ENCODE results near the gene TBX19. TPM values are rescaled to one million over a fixed set of nuclear protein-coding genes. Genes with fewer than 3 reads are reported as not detected.

The TBX19 gene
- total RNA-seq: 2.7 and 4.7 TPM in 2 replicates

DNA sequence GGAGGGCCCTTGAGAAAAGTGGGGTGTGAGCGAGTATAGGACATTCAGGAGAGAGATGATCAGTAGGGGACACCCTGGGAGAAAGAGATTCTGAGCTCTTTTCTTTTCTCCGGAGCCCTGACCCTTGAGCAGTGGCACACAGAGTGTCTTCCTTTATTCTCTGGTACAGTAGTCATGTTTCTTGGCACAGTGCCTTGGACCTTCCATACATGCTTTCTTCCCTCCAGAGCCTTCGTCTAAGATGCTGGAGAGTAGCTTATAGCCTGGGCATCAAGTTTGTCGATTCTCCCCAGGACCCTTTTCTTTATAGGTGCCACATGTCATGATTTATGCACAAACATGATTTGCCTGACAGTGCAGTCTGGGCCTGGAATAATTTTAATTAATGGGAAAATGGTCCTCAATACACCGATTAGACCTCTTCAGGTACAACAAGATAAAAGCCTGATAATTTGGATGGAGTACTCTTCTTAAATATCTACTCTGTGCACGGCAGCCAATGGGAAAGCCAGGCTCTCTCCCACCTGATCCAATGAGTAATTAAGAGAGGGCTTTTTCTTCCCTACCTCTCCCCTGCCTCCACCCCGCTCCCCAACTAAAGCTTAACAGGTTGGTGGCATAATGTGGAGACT is at the start of gene TBX19:
TBX19 (plus strand) TSS at position 582 of the 632 bp plus-strand sequence. CDS start 214 bp downstream, outside the sequence.
- Mint-ChIP-seq H3K4me3 (no peak within 1 kb of the TSS), H3K4me1 (no peaks in the 10 kb centered on the region), H3K9me3 (peaks cover 6% of the 10 kb centered on the region), H3K36me3 (ENCODE audit: low read depth) (peaks cover 17% of the 10 kb centered on the region), H3K27ac (no peak within 1 kb of the TSS), H3K27me3 (no peaks in the 10 kb centered on the region)
- DNase-seq: no peak
- intact Hi-C loops (cut with micrococcal nuclease): no loop called here
- ChIA-PET CTCF (interaction anchor here (1.1 kb wide), 1 partner anchor 45 kb away, joined by 3 read pairs; no protein-coding TSS in a partner anchor), POLR2A (no interaction called here)
- TF ChIP-seq, protein P1, sequence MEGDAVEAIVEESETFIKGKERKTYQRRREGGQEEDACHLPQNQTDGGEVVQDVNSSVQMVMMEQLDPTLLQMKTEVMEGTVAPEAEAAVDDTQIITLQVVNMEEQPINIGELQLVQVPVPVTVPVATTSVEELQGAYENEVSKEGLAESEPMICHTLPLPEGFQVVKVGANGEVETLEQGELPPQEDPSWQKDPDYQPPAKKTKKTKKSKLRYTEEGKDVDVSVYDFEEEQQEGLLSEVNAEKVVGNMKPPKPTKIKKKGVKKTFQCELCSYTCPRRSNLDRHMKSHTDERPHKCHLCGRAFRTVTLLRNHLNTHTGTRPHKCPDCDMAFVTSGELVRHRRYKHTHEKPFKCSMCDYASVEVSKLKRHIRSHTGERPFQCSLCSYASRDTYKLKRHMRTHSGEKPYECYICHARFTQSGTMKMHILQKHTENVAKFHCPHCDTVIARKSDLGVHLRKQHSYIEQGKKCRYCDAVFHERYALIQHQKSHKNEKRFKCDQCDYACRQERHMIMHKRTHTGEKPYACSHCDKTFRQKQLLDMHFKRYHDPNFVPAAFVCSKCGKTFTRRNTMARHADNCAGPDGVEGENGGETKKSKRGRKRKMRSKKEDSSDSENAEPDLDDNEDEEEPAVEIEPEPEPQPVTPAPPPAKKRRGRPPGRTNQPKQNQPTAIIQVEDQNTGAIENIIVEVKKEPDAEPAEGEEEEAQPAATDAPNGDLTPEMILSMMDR (IDR thresholded peaks at IDR 0.05): no peak
- no peak for ATAC-seq (ENCODE audit: low read depth)

DNA sequence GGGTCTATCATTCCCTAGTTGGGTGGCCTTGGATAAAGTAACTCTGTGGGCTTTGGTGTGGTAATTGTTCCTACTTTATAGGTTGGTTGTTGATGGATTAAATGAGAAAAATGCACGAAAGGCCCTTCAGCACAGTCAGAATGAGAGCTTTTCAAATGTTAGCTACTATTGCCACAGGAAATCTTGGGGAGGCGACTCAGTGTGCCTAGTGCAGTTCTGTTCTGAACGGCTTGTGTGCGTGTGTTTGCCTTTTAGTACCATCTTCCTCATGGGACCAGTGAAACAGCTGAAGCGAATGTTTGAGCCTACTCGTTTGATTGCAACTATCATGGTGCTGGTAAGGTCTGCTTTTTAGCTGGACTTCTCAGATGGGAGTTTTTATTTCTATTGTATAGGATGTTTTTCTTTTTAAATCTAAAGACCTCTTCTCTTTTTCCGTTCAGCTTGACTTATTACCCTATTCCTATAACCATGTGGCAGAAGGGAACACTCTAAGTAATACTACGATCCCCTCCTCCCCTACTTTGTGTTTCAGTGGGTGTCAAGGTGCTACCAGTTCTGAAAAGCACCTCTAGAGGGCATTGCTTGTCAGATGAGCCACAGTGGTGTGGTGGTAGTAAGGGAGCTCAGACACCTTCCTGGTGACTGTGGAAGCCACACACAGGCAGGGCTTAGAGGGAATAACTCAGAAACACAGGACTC is 45.7 kb upstream of the TBX19 start:
- intact Hi-C loops (cut with micrococcal nuclease): loop anchor here (2.0 kb wide), 1 partner anchor 32 kb away; no protein-coding TSS in a partner anchor

GRCh38 chr1:168235548-168235885 is 45.2 kb upstream of the TBX19 start:
- POLR2A ChIA-PET: interaction anchor here (2.0 kb wide), 1 partner anchor 9 kb away, joined by 9 read pairs; the partner anchor contains the start of gene SFT2D2
- Mint-ChIP-seq H3K4me3 (no peak overlapping the region), H3K36me3 (ENCODE audit: low read depth) (peaks cover 95% of the 10 kb centered on the region), H3K4me1 (peaks cover 36% of the 10 kb centered on the region), H3K27ac (no peak overlapping the region), H3K27me3 (no peaks in the 10 kb centered on the region), H3K9me3 (no peaks in the 10 kb centered on the region)
- CTCF ChIA-PET: interaction anchor here (1.1 to 2.2 kb wide), 3 partner anchors 10 to 107 kb away, joined by 3 to 16 read pairs (median 9); partner anchors contain the start of gene SFT2D2
- no peak for DNase-seq
- ATAC-seq (ENCODE audit: low read depth): no peak
- TF ChIP-seq, protein P1 (IDR thresholded peaks at IDR 0.05): no peak
- intact Hi-C loops (cut with micrococcal nuclease): loop anchor here (2.0 kb wide), 1 partner anchor 33 kb away; no protein-coding TSS in a partner anchor

More for the DNA sequence above, 45.7 kb upstream of the TBX19 start:
- DNase-seq: no peak
- Mint-ChIP-seq H3K9me3 (no peaks in the 10 kb centered on the region), H3K36me3 (ENCODE audit: low read depth) (peaks cover 94% of the 10 kb centered on the region), H3K4me3 (no peak overlapping the region), H3K27me3 (no peaks in the 10 kb centered on the region), H3K27ac (no peak overlapping the region), H3K4me1 (peaks cover 38% of the 10 kb centered on the region)
- TF ChIP-seq, protein P1 (IDR thresholded peaks at IDR 0.05): no peak
- ATAC-seq (ENCODE audit: low read depth): peak; percentile 92
- ChIA-PET CTCF (interaction anchor here (0.6 to 2.2 kb wide), 4 partner anchors 9 to 108 kb away, joined by 3 to 16 read pairs (median 6); partner anchors contain the start of gene SFT2D2), POLR2A (interaction anchor here (0.7 to 2.0 kb wide), 2 partner anchors 9 to 1396 kb away, joined by 4 to 9 read pairs; partner anchors contain the start of gene SFT2D2)

DNA sequence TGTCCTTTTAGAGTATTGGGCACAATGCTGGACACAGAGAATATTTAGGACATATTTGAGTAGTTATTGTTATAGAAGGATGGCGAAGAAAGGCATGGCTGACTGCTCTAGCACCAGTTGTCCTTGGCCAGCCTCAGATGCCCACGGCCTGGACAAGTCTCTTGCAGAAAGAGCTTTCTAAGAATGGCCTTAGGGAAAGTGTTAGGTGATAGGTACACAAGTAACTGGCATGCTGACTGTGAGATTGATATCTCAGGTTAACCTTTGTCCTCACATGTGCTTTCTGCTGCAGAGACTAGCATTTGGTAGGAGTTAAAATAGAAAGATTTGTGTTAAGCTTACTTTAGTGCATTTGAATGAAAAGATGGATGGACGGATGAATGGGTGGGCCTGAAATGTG is 44.7 kb upstream of the TBX19 start:
- peaks cover 95% of the 10 kb centered on the region for H3K36me3 Mint-ChIP-seq (ENCODE audit: low read depth)

More for the DNA sequence above, 44.7 kb upstream of the TBX19 start:
- TF ChIP-seq, protein P1 (IDR thresholded peaks at IDR 0.05): no peak
- POLR2A ChIA-PET: interaction anchor here (2.0 kb wide), 1 partner anchor 10 kb away, joined by 9 read pairs; the partner anchor contains the start of gene SFT2D2
- DNase-seq: no peak
- intact Hi-C loops (cut with micrococcal nuclease): loop anchor here (2.0 kb wide), 1 partner anchor 33 kb away; no protein-coding TSS in a partner anchor
- Mint-ChIP-seq H3K4me1 (peaks cover 32% of the 10 kb centered on the region), H3K4me3 (no peak overlapping the region), H3K27me3 (no peaks in the 10 kb centered on the region), H3K9me3 (no peaks in the 10 kb centered on the region), H3K27ac (no peak overlapping the region)
- CTCF ChIA-PET: interaction anchor here (2.1 to 2.2 kb wide), 2 partner anchors 10 to 107 kb away, joined by 9 to 16 read pairs; partner anchors contain the start of gene SFT2D2
- no peak for ATAC-seq (ENCODE audit: low read depth)
